ENCODE measurements around the gene HRG.

- TF ChIP-seq RAD21 (IDR thresholded peaks at IDR 0.05; ENCODE audit: low read length), result no peak
- TF ChIP-seq, protein P1, sequence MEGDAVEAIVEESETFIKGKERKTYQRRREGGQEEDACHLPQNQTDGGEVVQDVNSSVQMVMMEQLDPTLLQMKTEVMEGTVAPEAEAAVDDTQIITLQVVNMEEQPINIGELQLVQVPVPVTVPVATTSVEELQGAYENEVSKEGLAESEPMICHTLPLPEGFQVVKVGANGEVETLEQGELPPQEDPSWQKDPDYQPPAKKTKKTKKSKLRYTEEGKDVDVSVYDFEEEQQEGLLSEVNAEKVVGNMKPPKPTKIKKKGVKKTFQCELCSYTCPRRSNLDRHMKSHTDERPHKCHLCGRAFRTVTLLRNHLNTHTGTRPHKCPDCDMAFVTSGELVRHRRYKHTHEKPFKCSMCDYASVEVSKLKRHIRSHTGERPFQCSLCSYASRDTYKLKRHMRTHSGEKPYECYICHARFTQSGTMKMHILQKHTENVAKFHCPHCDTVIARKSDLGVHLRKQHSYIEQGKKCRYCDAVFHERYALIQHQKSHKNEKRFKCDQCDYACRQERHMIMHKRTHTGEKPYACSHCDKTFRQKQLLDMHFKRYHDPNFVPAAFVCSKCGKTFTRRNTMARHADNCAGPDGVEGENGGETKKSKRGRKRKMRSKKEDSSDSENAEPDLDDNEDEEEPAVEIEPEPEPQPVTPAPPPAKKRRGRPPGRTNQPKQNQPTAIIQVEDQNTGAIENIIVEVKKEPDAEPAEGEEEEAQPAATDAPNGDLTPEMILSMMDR (conservative IDR thresholded peaks at IDR 0.05; ENCODE audit: low read depth, low read length), result no peak
- TF ChIP-seq, protein P2, sequence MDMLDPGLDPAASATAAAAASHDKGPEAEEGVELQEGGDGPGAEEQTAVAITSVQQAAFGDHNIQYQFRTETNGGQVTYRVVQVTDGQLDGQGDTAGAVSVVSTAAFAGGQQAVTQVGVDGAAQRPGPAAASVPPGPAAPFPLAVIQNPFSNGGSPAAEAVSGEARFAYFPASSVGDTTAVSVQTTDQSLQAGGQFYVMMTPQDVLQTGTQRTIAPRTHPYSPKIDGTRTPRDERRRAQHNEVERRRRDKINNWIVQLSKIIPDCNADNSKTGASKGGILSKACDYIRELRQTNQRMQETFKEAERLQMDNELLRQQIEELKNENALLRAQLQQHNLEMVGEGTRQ (IDR thresholded peaks at IDR 0.05; ENCODE audit: low read depth, low read length), result no peak
- no peak for TF ChIP-seq RFX5 (IDR thresholded peaks at IDR 0.05; ENCODE audit: low read depth, low read length)
These were observed 31.7 kb downstream of the HRG start for GRCh38 chr3:186697510-186697909.
